WTC11 (cell line): ENCODE results near the gene B3GNT8. TPM values are rescaled to one million over a fixed set of nuclear protein-coding genes. Genes with fewer than 3 reads are reported as not detected.

Source experiments
- ATAC-seq: fragments of 200-7000 bp; cut with Tn5 transposase; 2 replicates; pipeline ENCODE4 v1.10.0; 2021; ENCODE audit warnings: mild to moderate bottlenecking, moderate library complexity
- CTCF ChIA-PET: fragments of 300-600 bp; sonication (Branson Sonifier 250); formaldehyde crosslinking; loops from one replicate; lab custom pipeline; 2021; ENCODE audit warnings: antibody characterized with exemption; lab: Charles Lee
- POLR2A ChIA-PET: fragments of 350-600 bp; sonication (Branson Sonifier 250); formaldehyde crosslinking; loops from one replicate; lab custom pipeline; 2021; ENCODE audit warnings: antibody characterized with exemption; lab: Charles Lee
- DNase-seq: peaks from one replicate; pipeline ENCODE4 v3.0.0; 2021; ENCODE audit warnings: low spot score
- H3K27ac Mint-ChIP-seq: 2 replicates; pipeline ENCODE4 v1.8.0; 2021; ENCODE audit warnings: mixed read lengths
- H3K27me3 Mint-ChIP-seq: 2 replicates; pipeline ENCODE4 v1.8.0; 2021; ENCODE audit warnings: low read depth, mild to moderate bottlenecking, moderate library complexity, mixed read lengths
- H3K36me3 Mint-ChIP-seq: 2 replicates; pipeline ENCODE4 v1.8.0; 2021; ENCODE audit warnings: mixed read lengths
- H3K4me1 Mint-ChIP-seq: 2 replicates; pipeline ENCODE4 v1.8.0; 2022; ENCODE audit warnings: mixed read lengths
- H3K4me3 Mint-ChIP-seq: 2 replicates; pipeline ENCODE4 v1.8.0; 2021; ENCODE audit warnings: mild to moderate bottlenecking, moderate library complexity, mixed read lengths
- H3K9me3 Mint-ChIP-seq: 2 replicates; pipeline ENCODE4 v1.8.0; 2021; ENCODE audit warnings: mixed read lengths
- ATF2 ChIP-seq: sonication (generic); formaldehyde crosslinking; IDR thresholded peaks from 2 replicates; pipeline ENCODE4 v1.8.1; 2022; ENCODE audit warnings: low read depth, missing genetic modification reagents, borderline replicate concordance
- CDX4 ChIP-seq: fragments of 250-450 bp; sonication (Bioruptor Pico); IDR thresholded peaks from 2 replicates; pipeline ENCODE4 v1.9.0; 2021; ENCODE audit warnings: moderate library complexity, mild to moderate bottlenecking, inconsistent platforms, borderline replicate concordance
- CREB1 ChIP-seq: sonication (generic); formaldehyde crosslinking; IDR thresholded peaks from 2 replicates; pipeline ENCODE4 v1.8.0; 2023; ENCODE audit warnings: mild to moderate bottlenecking, missing genetic modification reagents
- E2F1 ChIP-seq: sonication (generic); formaldehyde crosslinking; IDR thresholded peaks from 2 replicates; pipeline ENCODE4 v1.8.0; 2022; ENCODE audit warnings: mild to moderate bottlenecking, missing genetic modification reagents
- E2F5 ChIP-seq: sonication (generic); formaldehyde crosslinking; IDR thresholded peaks from 2 replicates; pipeline ENCODE4 v1.8.1; 2022; ENCODE audit warnings: mild to moderate bottlenecking, moderate library complexity, missing genetic modification reagents
- ESRRA ChIP-seq: sonication (generic); formaldehyde crosslinking; IDR thresholded peaks from 2 replicates; pipeline ENCODE4 v1.8.1; 2022; ENCODE audit warnings: mild to moderate bottlenecking, missing genetic modification reagents, borderline replicate concordance
- FOXK1 ChIP-seq: sonication (generic); formaldehyde crosslinking; IDR thresholded peaks from 2 replicates; pipeline ENCODE4 v1.8.0; 2022; ENCODE audit warnings: mild to moderate bottlenecking, moderate library complexity, missing genetic modification reagents
- HMGXB4 ChIP-seq: sonication (generic); formaldehyde crosslinking; IDR thresholded peaks from 2 replicates; pipeline ENCODE4 v1.8.1; 2023; ENCODE audit warnings: mild to moderate bottlenecking, moderate library complexity, missing genetic modification reagents
- MXD4 ChIP-seq: fragments of 250-450 bp; sonication (Bioruptor Pico); IDR thresholded peaks from 2 replicates; pipeline ENCODE4 v1.8.0; 2021; ENCODE audit warnings: mild to moderate bottlenecking, moderate library complexity, borderline replicate concordance
- NFE2L1 ChIP-seq: sonication (generic); formaldehyde crosslinking; IDR thresholded peaks from 2 replicates; pipeline ENCODE4 v1.8.1; 2023; ENCODE audit warnings: missing genetic modification reagents
- PREB ChIP-seq: sonication (generic); formaldehyde crosslinking; IDR thresholded peaks from 2 replicates; pipeline ENCODE4 v1.8.1; 2022; ENCODE audit warnings: mild to moderate bottlenecking, missing genetic modification reagents, moderate library complexity, borderline replicate concordance
- RELA ChIP-seq: sonication (generic); formaldehyde crosslinking; IDR thresholded peaks from 2 replicates; pipeline ENCODE4 v1.8.1; 2022; ENCODE audit warnings: missing genetic modification reagents, mild to moderate bottlenecking, borderline replicate concordance
- RORB ChIP-seq: fragments of 250-450 bp; sonication (Bioruptor Pico); IDR thresholded peaks from 2 replicates; pipeline ENCODE4 v1.9.0; 2021; ENCODE audit warnings: mild to moderate bottlenecking
- SMAD3 ChIP-seq: sonication (generic); formaldehyde crosslinking; IDR thresholded peaks from 2 replicates; pipeline ENCODE4 v1.8.0; 2022; ENCODE audit warnings: missing genetic modification reagents, mild to moderate bottlenecking, borderline replicate concordance
- SP1 ChIP-seq: sonication (generic); formaldehyde crosslinking; conservative IDR thresholded peaks from 2 replicates; pipeline ENCODE4 v1.8.1; 2022; ENCODE audit warnings: missing genetic modification reagents
- USF1 ChIP-seq: sonication (generic); formaldehyde crosslinking; IDR thresholded peaks from 2 replicates; pipeline ENCODE4 v1.8.0; 2022; ENCODE audit warnings: mild to moderate bottlenecking, missing genetic modification reagents
- ZMAT4 ChIP-seq: fragments of 250-450 bp; sonication (Bioruptor Pico); IDR thresholded peaks from 2 replicates; pipeline ENCODE4 v1.9.0; 2021; ENCODE audit warnings: mild to moderate bottlenecking
- ZNF138 ChIP-seq: sonication (generic); formaldehyde crosslinking; conservative IDR thresholded peaks from 2 replicates; pipeline ENCODE4 v1.8.1; 2022; ENCODE audit warnings: mild to moderate bottlenecking, moderate library complexity, missing genetic modification reagents
- ZNF423 ChIP-seq: fragments of 250-450 bp; sonication (Bioruptor Pico); IDR thresholded peaks from 2 replicates; pipeline ENCODE4 v2.1.2; 2022; ENCODE audit warnings: mild to moderate bottlenecking, moderate library complexity
- ZNF532 ChIP-seq: fragments of 250-450 bp; sonication (Bioruptor Pico); IDR thresholded peaks from 2 replicates; pipeline ENCODE4 v1.9.0; 2021; ENCODE audit warnings: mild to moderate bottlenecking, borderline replicate concordance
- total RNA-seq: library from RNA; stranded (reverse); gene quantifications from 3 replicates; pipeline ENCODE4 v1.2.3, GENCODE V29; 2021

B3GNT8 gene
- total RNA-seq, 1 experiment from 2014 or later = 2.3 TPM

GRCh38 chr19:41455936-41456335, 28.8 kb upstream of the B3GNT8 start:
- no peak overlapping the region for H3K4me3 Mint-ChIP-seq
- H3K9me3 Mint-ChIP-seq = peaks cover 15% of the 10 kb centered on the region
- no peaks in the 10 kb centered on the region for H3K36me3 Mint-ChIP-seq
- no peak overlapping the region for H3K27ac Mint-ChIP-seq
- ATAC-seq (no peak), DNase-seq (no peak)
- ChIA-PET POLR2A (no interaction called here), CTCF (interaction anchor here (2.4 to 3.1 kb wide), 2 partner anchors 107 to 115 kb away, joined by 12 read pairs; no protein-coding TSS in a partner anchor)
- no peaks in the 10 kb centered on the region for H3K4me1 Mint-ChIP-seq
- TF ChIP-seq ZNF532 (CRISPR knock-in tag) (no peak), RELA (CRISPR knock-in tag) (no peak), FOXK1 (CRISPR knock-in tag) (no peak), NFE2L1 (CRISPR knock-in tag) (no peak), RORB (CRISPR knock-in tag) (no peak), HMGXB4 (CRISPR knock-in tag) (no peak), E2F1 (no peak), ZMAT4 (CRISPR knock-in tag) (no peak), SMAD3 (CRISPR knock-in tag) (no peak), CDX4 (CRISPR knock-in tag) (no peak), ATF2 (CRISPR knock-in tag) (no peak), ESRRA (CRISPR knock-in tag) (no peak), ZNF423 (CRISPR knock-in tag) (no peak)
- H3K27me3 Mint-ChIP-seq = peaks cover 55% of the 10 kb centered on the region

- ATAC-seq = peak; percentile 15; the same call in 1 of the 2 replicates
- Mint-ChIP-seq H3K4me1 (peaks cover 3% of the 10 kb centered on the region), H3K27ac (no peak overlapping the region), H3K9me3 (no peaks in the 10 kb centered on the region), H3K27me3 (peaks cover 69% of the 10 kb centered on the region), H3K36me3 (no peaks in the 10 kb centered on the region), H3K4me3 (no peak overlapping the region)
- CTCF ChIA-PET = interaction anchor here (0.8 to 10.4 kb wide), 3 partner anchors 13 to 120 kb away, joined by 3 to 310 read pairs (median 4); partner anchors contain the start of gene DMAC2
- no peak for DNase-seq
- POLR2A ChIA-PET = no interaction called here
- TF ChIP-seq PREB (CRISPR knock-in tag) (no peak), ZNF138 (CRISPR knock-in tag) (no peak), SP1 (CRISPR knock-in tag) (no peak), E2F5 (CRISPR knock-in tag) (no peak), MXD4 (CRISPR knock-in tag) (no peak), CREB1 (no peak), USF1 (CRISPR knock-in tag) (no peak)
These were observed 25.6 kb upstream of the B3GNT8 start for GRCh38 chr19:41452584-41453275.
